Osteoblast (primary cell): Measurements from ENCODE around the gene COPS8. TPM values are rescaled to one million over a fixed set of nuclear protein-coding genes. Genes with fewer than 3 reads are reported as not detected.

ENCODE experiments used
- DNase-seq: peaks from one replicate; pipeline ENCODE4 v3.0.0; 2011; ENCODE audit warnings: low spot score, mixed read lengths; ENCODE audit not compliant: insufficient read length; ENCODE audit errors: missing footprints
- H2AFZ ChIP-seq: 2 replicates; pipeline ENCODE4 v1.6.0; 2011; ENCODE audit warnings: mild to moderate bottlenecking, low read length
- H3K27ac ChIP-seq: 2 replicates; pipeline ENCODE4 v1.5.1; 2011; ENCODE audit warnings: mild to moderate bottlenecking, low read depth, low read length, moderate library complexity
- H3K27me3 ChIP-seq: 2 replicates; pipeline ENCODE4 v1.6.0; 2012; ENCODE audit warnings: mild to moderate bottlenecking, control low read depth, inconsistent platforms, low read length, moderate library complexity; ENCODE audit not compliant: insufficient read depth
- H3K36me3 ChIP-seq: 2 replicates; pipeline ENCODE4 v1.5.1; 2011; ENCODE audit warnings: mild to moderate bottlenecking, low read length, control low read depth, moderate library complexity; ENCODE audit not compliant: insufficient read depth
- H3K4me1 ChIP-seq: 2 replicates; pipeline ENCODE4 v1.5.1; 2011; ENCODE audit warnings: mild to moderate bottlenecking, low read length, control low read depth, moderate library complexity; ENCODE audit not compliant: insufficient read depth
- H3K4me2 ChIP-seq: 2 replicates; pipeline ENCODE4 v1.6.0; 2011; ENCODE audit warnings: mild to moderate bottlenecking, low read length; ENCODE audit not compliant: insufficient read depth
- H3K4me3 ChIP-seq: fragments of 200-600 bp; sonication (generic); 3 replicates; pipeline ENCODE4 v1.5.1; 2012; ENCODE audit warnings: mild to moderate bottlenecking, low read length, inconsistent platforms; ENCODE audit not compliant: insufficient read depth
- H3K79me2 ChIP-seq: 2 replicates; pipeline ENCODE4 v1.6.0; 2012; ENCODE audit warnings: mild to moderate bottlenecking, low read length, control low read depth, inconsistent platforms; ENCODE audit not compliant: insufficient read depth
- H3K9me3 ChIP-seq: 2 replicates; pipeline ENCODE4 v1.5.1; 2011; ENCODE audit warnings: low read depth, low read length, control low read depth
- H4K20me1 ChIP-seq: 2 replicates; pipeline ENCODE4 v1.6.0; 2012; ENCODE audit warnings: mild to moderate bottlenecking, low read length, control low read depth; ENCODE audit not compliant: insufficient read depth
- total RNA-seq: library from RNA; depleted of rRNA; stranded (reverse); fragments of >200 nt; gene quantifications from 2 replicates; pipeline ENCODE4 v1.2.3, GENCODE V29; 2012
- TF ChIP-seq, protein P1 (sequence below): IDR thresholded peaks from 2 replicates; pipeline ENCODE4 v1.5.1; 2011; ENCODE audit warnings: mild to moderate bottlenecking, low read depth, low read length, moderate library complexity; ENCODE audit errors: extremely low read depth

The COPS8 gene
- total RNA-seq, 1 donor, result 91.2 TPM

DNA sequence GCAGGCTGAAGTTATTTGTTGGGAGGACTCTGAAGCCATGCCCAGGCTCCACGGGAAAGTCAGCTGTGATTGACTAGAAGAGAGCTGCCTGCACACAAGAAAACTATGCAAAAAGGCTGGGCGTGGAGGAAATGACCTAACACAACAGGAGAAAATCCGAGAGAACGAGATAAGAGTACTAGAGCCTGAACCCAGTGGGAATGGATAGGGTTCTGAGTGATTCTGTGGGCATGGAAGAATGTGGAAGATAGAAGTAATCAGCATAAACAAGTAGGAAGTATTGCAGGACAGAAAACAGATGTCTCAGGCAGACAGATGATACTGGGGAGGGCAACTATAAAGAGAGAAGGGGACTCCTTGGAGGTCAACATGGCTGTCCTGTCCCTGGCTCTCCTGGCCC, 12.1 kb upstream of the COPS8 start:
- Histone ChIP-seq H3K27ac (peak overlapping the region; percentile 70), H3K79me2 (no peaks in the 10 kb centered on the region), H2AFZ (peak overlapping the region; percentile 58), H3K4me2 (peak overlapping the region; percentile 46), H3K27me3 (no peaks in the 10 kb centered on the region), H3K9me3 (no peaks in the 10 kb centered on the region), H3K4me3 (peak overlapping the region; percentile 17), H4K20me1 (no peaks in the 10 kb centered on the region), H3K4me1 (peaks cover 14% of the 10 kb centered on the region), H3K36me3 (no peaks in the 10 kb centered on the region)
- TF ChIP-seq, protein P1, sequence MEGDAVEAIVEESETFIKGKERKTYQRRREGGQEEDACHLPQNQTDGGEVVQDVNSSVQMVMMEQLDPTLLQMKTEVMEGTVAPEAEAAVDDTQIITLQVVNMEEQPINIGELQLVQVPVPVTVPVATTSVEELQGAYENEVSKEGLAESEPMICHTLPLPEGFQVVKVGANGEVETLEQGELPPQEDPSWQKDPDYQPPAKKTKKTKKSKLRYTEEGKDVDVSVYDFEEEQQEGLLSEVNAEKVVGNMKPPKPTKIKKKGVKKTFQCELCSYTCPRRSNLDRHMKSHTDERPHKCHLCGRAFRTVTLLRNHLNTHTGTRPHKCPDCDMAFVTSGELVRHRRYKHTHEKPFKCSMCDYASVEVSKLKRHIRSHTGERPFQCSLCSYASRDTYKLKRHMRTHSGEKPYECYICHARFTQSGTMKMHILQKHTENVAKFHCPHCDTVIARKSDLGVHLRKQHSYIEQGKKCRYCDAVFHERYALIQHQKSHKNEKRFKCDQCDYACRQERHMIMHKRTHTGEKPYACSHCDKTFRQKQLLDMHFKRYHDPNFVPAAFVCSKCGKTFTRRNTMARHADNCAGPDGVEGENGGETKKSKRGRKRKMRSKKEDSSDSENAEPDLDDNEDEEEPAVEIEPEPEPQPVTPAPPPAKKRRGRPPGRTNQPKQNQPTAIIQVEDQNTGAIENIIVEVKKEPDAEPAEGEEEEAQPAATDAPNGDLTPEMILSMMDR, result no peak
- no peak for DNase-seq

GRCh38 chr2:237074211-237074993, 11.3 kb upstream of the COPS8 start:
- Histone ChIP-seq H4K20me1 (no peaks in the 10 kb centered on the region), H3K9me3 (no peaks in the 10 kb centered on the region), H3K4me3 (no peak overlapping the region), H3K36me3 (no peaks in the 10 kb centered on the region), H3K4me1 (peaks cover 14% of the 10 kb centered on the region), H3K4me2 (no peak overlapping the region), H3K79me2 (no peaks in the 10 kb centered on the region), H2AFZ (no peak overlapping the region), H3K27me3 (no peaks in the 10 kb centered on the region), H3K27ac (peak overlapping the region; percentile 70)
- TF ChIP-seq, protein P1, result no peak
- no peak for DNase-seq

GRCh38 chr2:237075749-237076599, 9.7 kb upstream of the COPS8 start:
- Histone ChIP-seq H3K79me2 (no peaks in the 10 kb centered on the region), H3K27me3 (no peaks in the 10 kb centered on the region), H4K20me1 (no peaks in the 10 kb centered on the region), H3K9me3 (no peaks in the 10 kb centered on the region), H3K4me3 (no peak overlapping the region), H2AFZ (peak overlapping the region; percentile 10), H3K36me3 (no peaks in the 10 kb centered on the region), H3K27ac (no peak overlapping the region), H3K4me2 (no peak overlapping the region), H3K4me1 (peaks cover 14% of the 10 kb centered on the region)
- DNase-seq, result no peak
- TF ChIP-seq, protein P1, result no peak

- Histone ChIP-seq H3K9me3 (no peaks in the 10 kb centered on the region), H3K4me2 (no peak overlapping the region), H3K36me3 (no peaks in the 10 kb centered on the region), H3K27ac (no peak overlapping the region), H4K20me1 (no peaks in the 10 kb centered on the region), H3K27me3 (no peaks in the 10 kb centered on the region), H3K79me2 (peaks cover 9% of the 10 kb centered on the region), H3K4me3 (no peak overlapping the region), H3K4me1 (peaks cover 9% of the 10 kb centered on the region), H2AFZ (no peak overlapping the region)
- TF ChIP-seq, protein P1, result no peak
- DNase-seq, result no peak
Observed at GRCh38 chr2:237081596-237081995, 4.1 kb upstream of the COPS8 start.
